ENCODE data around the gene CHST7. TPM values are rescaled to one million over a fixed set of nuclear protein-coding genes. Genes with fewer than 3 reads are reported as not detected.
A peak's percentile ranks its signal among the peaks of the same experiment; 100 is the strongest.

CHST7 gene
- total and polyA plus RNA-seq, 2 of the 4 experiments (the other 2 are of a cell fraction) = 2.9 to 4.8 TPM

DNA sequence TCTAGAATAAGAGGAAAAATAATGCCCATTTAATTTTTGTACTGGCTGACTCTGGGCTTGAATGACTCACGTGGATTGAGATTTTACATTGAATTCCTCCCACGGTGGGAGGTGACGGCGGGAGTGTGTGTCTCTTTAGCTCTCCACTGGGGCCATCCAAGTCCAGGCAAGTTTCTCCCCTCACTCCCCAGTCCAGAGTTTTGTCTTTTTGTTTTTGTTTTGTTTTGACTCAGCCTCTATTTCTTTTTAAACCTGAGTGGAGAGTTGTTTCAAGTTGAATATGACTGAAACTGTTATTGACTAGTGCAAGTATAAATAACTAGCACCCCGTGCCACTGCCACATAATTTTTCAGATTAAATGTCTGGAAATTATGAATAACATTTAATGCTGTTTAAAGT, 13.6 kb downstream of the CHST7 start:
- WGBS, 2 experiments (ENCODE audit: extremely low coverage in 2 of 2, insufficient read length in 1 of 2) = no CpG with 5 or more reads among the region's 5 CpGs
- ChIA-PET POLR2A (ENCODE audit: unreplicated experiment) (no interaction called here), CTCF (no interaction called here)
- peak overlapping the region; percentile 89 for H2BK5ac ChIP-seq (ENCODE audit: low read depth, low read length, poor library complexity, severe bottlenecking)
- H3K4me1 ChIP-seq (ENCODE audit: control insufficient read depth, insufficient read depth, low read length) = peaks cover 12% of the 10 kb centered on the region
- DNase-seq = peak; percentile 66
- H4K8ac ChIP-seq (ENCODE audit: low read depth in 2 of 2, low read length in 2 of 2) = peak overlapping the region; percentile 46 to 93; a peak in 1 of 4 replicates
- no peak overlapping the region for H2BK15ac ChIP-seq (ENCODE audit: low read depth, low read length)
- peak overlapping the region; percentile 83 for H3K4me2 ChIP-seq (ENCODE audit: low read depth, low read length)
- BruUV-seq (replicated peaks) = no TSS peak
- H4K91ac ChIP-seq (ENCODE audit: insufficient read depth, low read depth, low read length) = no peak overlapping the region
- no peak overlapping the region for H2AK9ac ChIP-seq (replicated peaks; ENCODE audit: low read depth, low read length, poor library complexity)
- H3K4me3 ChIP-seq (ENCODE audit: insufficient read depth, low read depth, low read length) = no peak overlapping the region
- no peaks in the 10 kb centered on the region for H3K36me3 ChIP-seq (ENCODE audit: control insufficient read depth, insufficient read depth, low read length)
- no peaks in the 10 kb centered on the region for H4K20me1 ChIP-seq (ENCODE audit: insufficient read depth, low read length)
- peak overlapping the region; percentile 34; the same call in 1 of the 2 replicates for H3K27ac ChIP-seq (ENCODE audit: insufficient read depth, low read length)
- peak overlapping the region; percentile 27; the same call in 1 of the 2 replicates for H3K18ac ChIP-seq (ENCODE audit: low read depth, low read length)
- H3K23ac ChIP-seq (ENCODE audit: low read depth, low read length) = no peak overlapping the region
- no peak overlapping the region for H2AFZ ChIP-seq (replicated peaks; ENCODE audit: low read length, poor library complexity)
- no peak overlapping the region for H3K9ac ChIP-seq (ENCODE audit: low read depth, low read length)
- intact Hi-C loops (cut with micrococcal nuclease) (loop anchor here (5.0 kb wide), 1 partner anchor 40 kb away; no protein-coding TSS in a partner anchor), in situ Hi-C loops (cut with MboI; ENCODE audit: low sequenced_read_pairs) (no loop called here), dilution Hi-C loops (cut with HindIII; ENCODE audit: low sequenced_read_pairs, unreplicated experiment) (no loop called here)
- no peak overlapping the region; the same call in 1 of the 2 replicates for H3K14ac ChIP-seq (replicated peaks; ENCODE audit: low read depth, low read length)
- TF ChIP-seq MXI1 (IDR thresholded peaks at IDR 0.05; ENCODE audit: borderline replicate concordance, low read depth, low read length) = no peak
- TF ChIP-seq MAFK (IDR thresholded peaks at IDR 0.05; ENCODE audit: low read depth, low read length) = no peak
- H3K56ac ChIP-seq (ENCODE audit: extremely low read depth, insufficient read depth, low read length) = no peak overlapping the region; the same call in 1 of the 2 replicates
- H4K5ac ChIP-seq (ENCODE audit: low read depth, low read length) = no peak overlapping the region
- no peaks in the 10 kb centered on the region for H3K27me3 ChIP-seq (ENCODE audit: control insufficient read depth, insufficient read depth, low read length)
- 0 out of 2 replicates have a peak overlapping the region, but pooled peaks have one; percentile 93 for H3K4ac ChIP-seq (ENCODE audit: low read depth, low read length)
- peak; percentile 35; the same call in 1 of the 2 replicates for ATAC-seq (ENCODE audit: low read depth)
- H3K9me3 ChIP-seq (ENCODE audit: control insufficient read depth, insufficient read depth, low read length) = no peaks in the 10 kb centered on the region
- H2AK5ac ChIP-seq (ENCODE audit: low read depth, low read length) = no peak overlapping the region
- H2BK20ac ChIP-seq (ENCODE audit: low read depth, low read length) = 0 out of 2 replicates have a peak overlapping the region, but pooled peaks have one; percentile 3
- H3K79me1 ChIP-seq (ENCODE audit: low read depth in 1 of 2, low read length in 2 of 2) = peaks cover 6 to 24% of the 10 kb centered on the region in 2 experiments
- peaks cover 7% of the 10 kb centered on the region; the same call in 1 of the 2 replicates for H3K9me1 ChIP-seq (ENCODE audit: insufficient read depth, low read length)
- peak overlapping the region; percentile 95; the same call in 1 of the 2 replicates for H2BK120ac ChIP-seq (ENCODE audit: low read depth, low read length)
